IPS-18c (cell line): Measurements from ENCODE around the gene CIC.
A peak's percentile ranks its signal among the peaks of the same experiment; 100 is the strongest.

ENCODE experiments used
- H3K4me3 ChIP-seq: 2 replicates; pipeline ENCODE4 v1.7.0; 2013; ENCODE audit warnings: low read depth, mild to moderate bottlenecking, low read length, moderate library complexity; ENCODE audit not compliant: insufficient read depth
- H3K9me3 ChIP-seq: one replicate; pipeline ENCODE4 v1.6.1; 2013; ENCODE audit warnings: mild to moderate bottlenecking, low read length, moderate library complexity; ENCODE audit not compliant: control insufficient read depth, insufficient read depth

The CIC gene

GRCh38 chr19:42268704-42269477 lies at the start of gene CIC:
Gene CIC (plus strand): TSS chr19:42269252. CDS start chr19:42271784, 2,532 bp downstream.
- Histone ChIP-seq H3K9me3 (no peaks in the 10 kb centered on the region), H3K4me3 (peak within 1 kb of the TSS; percentile 97)

- Histone ChIP-seq H3K4me3 (peak within 1 kb of the TSS; percentile 96), H3K9me3 (no peaks in the 10 kb centered on the region)
These were observed 49.0 kb upstream of the CIC start, which contains the start of gene ZNF526 for GRCh38 chr19:42219812-42220750. Gene ZNF526 (plus strand): TSS chr19:42220312. CDS start chr19:42224404, 4,092 bp downstream.

- H3K9me3 ChIP-seq: no peaks in the 10 kb centered on the region
- peak overlapping the region; percentile 96 for H3K4me3 ChIP-seq
These were observed 48.3 kb upstream of the CIC start for GRCh38 chr19:42220751-42221097.

- no peak overlapping the region; the same call in 1 of the 2 replicates for H3K4me3 ChIP-seq
- H3K9me3 ChIP-seq: no peaks in the 10 kb centered on the region
These were observed 43.9 kb upstream of the CIC start for GRCh38 chr19:42224940-42225717.

- Histone ChIP-seq H3K9me3 (no peaks in the 10 kb centered on the region), H3K4me3 (no peak overlapping the region)
These were observed 43.2 kb upstream of the CIC start for GRCh38 chr19:42225718-42226292.

- no peaks in the 10 kb centered on the region for H3K9me3 ChIP-seq
- no peak overlapping the region for H3K4me3 ChIP-seq
These were observed 42.2 kb upstream of the CIC start for GRCh38 chr19:42226886-42227285.

GRCh38 chr19:42228641-42229040 lies 40.4 kb upstream of the CIC start:
- H3K4me3 ChIP-seq: no peak overlapping the region
- H3K9me3 ChIP-seq: no peaks in the 10 kb centered on the region

GRCh38 chr19:42229301-42229854 lies 39.7 kb upstream of the CIC start:
- H3K4me3 ChIP-seq: no peak overlapping the region
- no peaks in the 10 kb centered on the region for H3K9me3 ChIP-seq

GRCh38 chr19:42229855-42230351 lies 39.1 kb upstream of the CIC start:
- Histone ChIP-seq H3K9me3 (no peaks in the 10 kb centered on the region), H3K4me3 (no peak overlapping the region)

- H3K9me3 ChIP-seq: no peaks in the 10 kb centered on the region
These were observed 38.5 kb upstream of the CIC start for GRCh38 chr19:42230571-42230970.

GRCh38 chr19:42232435-42232834 lies 36.6 kb upstream of the CIC start:
- no peaks in the 10 kb centered on the region for H3K9me3 ChIP-seq
- no peak overlapping the region for H3K4me3 ChIP-seq

More at GRCh38 chr19:42230571-42230970, 38.5 kb upstream of the CIC start:
- H3K4me3 ChIP-seq: no peak overlapping the region

- Histone ChIP-seq H3K4me3 (no peak overlapping the region), H3K9me3 (no peaks in the 10 kb centered on the region)
These were observed 35.9 kb upstream of the CIC start for GRCh38 chr19:42233106-42233505.

- Histone ChIP-seq H3K4me3 (no peak overlapping the region), H3K9me3 (no peaks in the 10 kb centered on the region)
These were observed 35.3 kb upstream of the CIC start for GRCh38 chr19:42233678-42234292.

GRCh38 chr19:42234364-42234763 lies 34.7 kb upstream of the CIC start:
- no peaks in the 10 kb centered on the region for H3K9me3 ChIP-seq
- H3K4me3 ChIP-seq: no peak overlapping the region

GRCh38 chr19:42235181-42235580 lies 33.9 kb upstream of the CIC start:
- Histone ChIP-seq H3K9me3 (no peaks in the 10 kb centered on the region), H3K4me3 (no peak overlapping the region)

- Histone ChIP-seq H3K4me3 (no peak overlapping the region), H3K9me3 (no peaks in the 10 kb centered on the region)
These were observed 29.4 kb upstream of the CIC start for GRCh38 chr19:42239544-42240220.
